ENCODE results near the gene PCK2. TPM values are rescaled to one million over a fixed set of nuclear protein-coding genes. Genes with fewer than 3 reads are reported as not detected.

The PCK2 gene
- total RNA-seq, 1 experiment from 2014 or later: 16.0 TPM

DNA sequence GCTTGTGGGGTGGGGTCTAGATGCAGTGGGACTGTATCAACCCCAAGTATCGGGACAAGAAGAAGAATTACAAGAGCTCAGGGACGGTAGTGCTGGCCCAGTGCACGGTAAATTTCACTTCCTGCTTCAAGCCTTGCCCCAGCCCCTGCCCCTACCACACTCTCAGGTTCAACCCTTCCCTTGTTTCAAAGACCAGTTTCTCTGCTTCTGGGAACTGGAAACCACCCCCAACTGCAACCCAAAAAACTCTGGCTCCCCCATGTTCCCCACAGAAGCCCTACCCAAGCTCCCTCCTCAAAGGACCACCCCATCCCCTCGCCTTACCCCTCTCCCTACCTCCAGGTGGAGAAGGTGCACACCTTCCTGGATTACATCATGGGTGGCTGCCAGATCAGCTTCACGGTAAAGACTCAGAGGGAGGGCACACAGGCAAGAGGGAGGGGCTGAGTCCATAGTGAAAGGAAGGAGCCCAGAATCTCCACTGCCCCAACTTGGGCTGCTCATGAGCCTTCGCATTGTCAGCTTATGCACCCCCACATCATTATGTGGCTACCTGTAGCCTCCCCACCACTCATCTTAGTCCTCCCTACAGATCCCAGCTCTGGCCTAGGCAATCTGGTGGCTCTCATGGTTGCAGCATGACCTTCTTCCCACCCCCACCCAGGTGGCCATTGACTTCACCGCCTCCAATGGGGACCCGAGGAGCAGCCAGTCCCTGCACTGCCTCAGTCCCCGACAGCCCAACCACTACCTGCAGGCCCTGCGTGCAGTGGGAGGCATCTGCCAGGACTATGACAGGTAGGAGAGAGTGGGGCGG is 18.4 kb upstream of the PCK2 start:
- DNase-seq (ENCODE audit: low spot score): no peak

DNA sequence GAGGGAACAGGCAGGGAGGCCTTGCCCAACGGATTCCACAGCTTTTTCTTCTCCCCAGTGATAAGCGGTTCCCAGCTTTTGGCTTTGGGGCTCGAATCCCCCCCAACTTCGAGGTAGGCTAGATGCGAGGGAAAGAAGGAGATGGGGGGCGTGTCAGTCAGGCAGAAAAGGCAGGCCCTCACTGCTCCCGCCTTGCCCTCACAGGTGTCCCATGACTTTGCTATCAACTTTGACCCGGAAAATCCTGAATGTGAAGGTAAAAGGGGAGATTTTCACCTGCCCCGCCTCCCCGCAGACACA is 17.9 kb upstream of the PCK2 start:
- DNase-seq (ENCODE audit: low spot score): no peak

DNA sequence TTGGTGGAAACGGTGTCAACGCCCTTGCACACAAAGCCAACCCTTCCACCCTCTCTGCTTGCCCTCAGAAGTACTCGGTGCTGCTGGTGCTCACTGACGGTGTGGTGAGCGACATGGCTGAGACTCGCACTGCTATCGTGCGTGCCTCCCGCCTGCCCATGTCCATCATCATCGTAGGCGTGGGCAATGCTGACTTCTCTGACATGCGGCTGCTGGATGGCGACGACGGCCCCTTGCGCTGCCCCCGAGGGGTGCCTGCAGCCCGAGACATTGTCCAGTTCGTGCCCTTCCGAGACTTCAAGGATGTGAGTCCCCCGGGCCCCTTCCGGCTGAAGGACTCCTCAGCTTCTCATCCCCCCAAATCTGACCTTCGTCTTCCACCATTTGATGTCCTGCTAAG is 17.0 kb upstream of the PCK2 start:
- no peak for DNase-seq (ENCODE audit: low spot score)

DNA sequence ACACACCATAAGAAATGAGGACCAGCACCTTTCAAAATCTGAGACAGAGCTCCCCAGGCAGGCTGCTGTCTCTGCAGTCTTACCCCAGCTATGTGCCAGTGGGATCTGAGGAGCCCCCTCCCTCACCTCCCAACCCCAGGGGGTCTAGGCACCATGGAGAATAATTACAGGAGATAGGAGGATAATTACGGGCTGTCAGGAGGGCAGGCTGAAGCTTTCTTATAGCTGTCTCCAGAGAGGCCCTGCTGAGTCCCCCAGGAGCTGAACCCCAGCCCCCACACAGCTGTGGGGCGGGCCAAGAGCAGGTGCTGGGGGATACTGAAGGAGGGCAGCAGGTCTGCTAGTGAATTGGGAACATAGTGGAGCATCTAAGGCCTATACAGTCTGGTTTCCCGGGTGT is 16.0 kb upstream of the PCK2 start:
- DNase-seq (ENCODE audit: low spot score): no peak

DNA sequence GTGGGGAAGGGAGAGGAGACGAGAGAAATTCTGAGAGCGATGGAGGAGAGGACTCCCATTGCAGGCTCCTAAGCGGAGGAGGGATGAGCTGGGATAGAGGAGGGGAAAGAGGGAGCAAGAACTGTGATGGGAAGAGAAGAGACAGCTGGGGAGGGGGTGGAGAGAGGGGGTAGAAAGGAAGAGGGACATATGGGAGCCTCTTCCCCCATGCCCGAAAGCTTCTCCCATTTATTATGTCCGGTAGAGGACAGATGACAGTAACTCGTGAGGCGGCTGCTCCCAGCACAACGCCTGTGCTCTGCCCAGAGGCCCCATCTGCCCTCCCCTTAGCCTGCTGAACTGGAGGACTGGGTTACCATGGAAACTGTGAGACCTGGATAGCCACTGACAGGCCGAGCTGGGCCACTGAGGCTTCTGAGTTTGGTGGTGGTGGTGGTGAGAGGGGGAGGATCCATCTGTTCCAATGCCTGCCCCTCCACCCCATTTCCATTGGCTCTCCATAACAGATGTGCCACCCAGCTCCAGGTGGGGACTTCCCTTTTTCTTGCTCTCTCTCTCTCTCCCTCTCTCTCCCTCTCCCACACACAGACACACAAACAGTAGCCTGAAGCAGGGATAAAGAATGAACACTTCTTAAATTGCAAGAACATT is 14.5 kb upstream of the PCK2 start:
- no peak for DNase-seq (ENCODE audit: low spot score)

DNA sequence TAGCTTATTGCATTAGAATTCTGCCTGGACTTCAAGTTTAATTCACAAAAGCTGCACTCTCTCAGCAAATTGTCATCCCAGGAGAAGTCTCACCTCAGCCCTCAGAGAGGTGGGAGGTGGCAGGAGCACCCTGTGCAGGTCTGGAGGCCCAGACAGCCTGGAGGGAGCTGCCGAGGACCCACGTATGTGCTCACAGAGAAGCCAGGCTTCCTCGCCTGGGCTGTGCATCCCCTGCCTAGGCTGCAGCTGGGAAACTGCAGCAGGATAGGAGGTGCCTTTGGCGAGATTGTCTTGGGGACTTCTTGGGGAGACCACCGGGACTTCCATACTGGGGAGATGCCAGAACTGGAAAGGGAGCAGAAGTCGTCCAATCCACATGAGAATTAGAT is 14.0 kb upstream of the PCK2 start:
- no peak for DNase-seq (ENCODE audit: low spot score)

DNA sequence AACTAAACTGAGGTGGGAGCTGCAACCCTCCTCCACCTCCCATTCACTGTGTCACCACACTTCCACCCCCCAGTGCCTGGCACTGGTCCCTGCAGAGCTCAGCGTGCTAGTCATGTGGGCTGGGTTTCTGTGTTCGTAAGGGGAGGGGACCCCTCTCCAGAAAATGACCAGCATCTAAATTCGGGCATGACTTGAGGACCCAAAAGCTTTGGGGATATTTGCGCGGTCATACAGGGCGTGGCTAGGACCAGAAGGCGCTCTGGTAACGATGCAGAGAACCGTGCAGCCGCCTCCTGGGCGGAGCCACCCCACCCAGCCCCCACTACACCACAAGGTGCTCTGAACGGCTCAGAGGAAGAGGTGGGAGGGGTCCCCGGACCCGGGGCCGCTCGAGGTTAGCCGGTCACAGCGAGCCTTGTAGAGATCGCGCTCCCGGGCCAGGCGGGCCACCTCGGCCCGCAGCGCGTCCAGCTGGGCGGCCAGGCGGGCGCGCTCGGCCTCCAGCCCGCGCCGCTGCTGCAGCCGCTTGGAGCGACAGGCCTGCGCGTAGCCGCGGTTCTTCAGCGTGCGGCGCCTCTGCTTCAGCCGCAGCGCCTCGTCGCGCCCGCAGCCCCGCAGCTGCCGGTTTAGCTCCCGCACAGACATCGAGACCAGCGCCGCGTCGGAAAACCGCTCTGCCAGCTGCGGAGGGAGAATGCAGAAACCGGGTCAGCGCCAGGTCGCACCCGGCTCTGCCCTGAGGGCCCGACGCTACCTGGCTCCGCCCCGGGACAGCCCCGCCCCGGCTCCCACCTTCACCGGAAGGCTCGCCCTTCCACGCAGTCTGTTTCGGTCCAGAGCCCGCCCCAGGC is 13.0 kb upstream of the PCK2 start:
- DNase-seq (ENCODE audit: low spot score): peak; percentile 59

DNA sequence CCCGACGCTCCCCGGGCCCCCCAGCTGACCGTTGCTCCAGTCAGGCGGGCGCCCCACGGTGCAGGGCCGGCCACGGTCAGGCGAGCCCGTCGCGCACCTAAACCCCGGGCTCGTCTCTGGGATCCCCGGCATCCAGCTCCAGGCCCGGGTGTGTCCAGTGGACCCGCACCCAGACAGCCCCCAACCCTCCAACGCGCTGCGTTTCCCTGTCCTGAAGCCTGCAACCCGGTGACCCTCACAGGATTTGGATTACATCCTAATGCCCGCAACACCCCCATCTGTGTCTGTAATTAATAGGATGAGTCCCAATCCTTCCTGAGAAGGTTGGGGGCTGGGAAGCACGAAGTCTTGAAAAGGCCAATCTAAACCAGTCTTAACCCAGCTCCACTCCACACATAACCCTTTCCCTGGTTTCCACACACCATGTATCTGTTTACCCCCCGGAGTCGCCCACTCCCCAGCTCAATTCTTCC is 12.3 kb upstream of the PCK2 start:
- DNase-seq (ENCODE audit: low spot score): no peak

DNA sequence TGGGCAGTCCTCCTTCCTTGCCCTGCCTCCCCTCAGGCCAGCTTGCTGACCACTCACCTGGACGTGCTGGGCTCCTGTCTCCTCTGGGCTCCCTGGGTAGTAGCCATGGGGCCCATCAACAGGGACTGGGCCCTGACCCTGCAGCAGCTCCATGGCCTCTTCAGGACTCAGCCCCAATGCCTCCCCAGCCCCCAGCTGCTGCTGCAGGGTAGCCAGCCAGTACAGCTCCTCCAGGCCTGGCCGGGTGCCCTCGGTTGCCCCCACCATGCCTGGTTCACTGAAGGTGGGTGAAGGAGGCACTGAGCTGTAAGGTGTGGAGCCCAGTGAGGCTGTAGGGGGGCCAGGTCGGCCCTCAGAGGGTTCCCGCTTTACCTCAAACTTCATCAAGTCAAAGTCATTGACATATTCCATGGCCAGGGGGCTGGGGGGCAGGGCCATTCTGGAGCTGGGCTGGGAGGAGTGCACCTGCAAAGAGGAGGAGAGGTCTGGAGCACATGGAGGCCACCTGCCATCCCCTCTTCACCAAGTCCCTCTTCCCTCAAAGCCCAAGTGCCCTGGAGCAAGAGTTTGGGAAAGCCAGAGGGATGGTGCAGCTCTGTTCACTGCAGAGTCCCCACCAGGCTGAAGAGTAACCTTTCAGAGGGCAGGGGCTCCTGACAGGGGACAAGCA is 11.6 kb upstream of the PCK2 start:
- DNase-seq (ENCODE audit: low spot score): no peak

DNA sequence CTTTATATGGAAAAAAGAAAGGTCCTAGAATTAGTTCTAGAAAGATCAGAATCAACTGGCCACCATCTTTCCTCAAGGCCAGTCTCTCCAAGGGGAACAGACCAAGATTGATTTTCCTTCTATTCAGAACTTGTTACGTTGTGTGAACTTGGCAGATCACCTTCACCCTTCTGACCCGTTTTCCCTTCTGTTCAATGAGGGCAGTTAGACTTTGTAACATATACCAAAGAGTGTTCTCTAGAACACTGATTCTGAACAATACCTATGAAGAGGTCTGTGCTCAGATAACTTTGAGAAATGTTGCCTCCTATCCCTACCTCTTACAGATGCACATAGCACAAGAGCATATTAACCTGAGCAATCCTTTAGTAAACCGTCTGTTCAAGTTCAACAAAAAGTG is 10.6 kb upstream of the PCK2 start:
- no peak for DNase-seq (ENCODE audit: low spot score)

DNA sequence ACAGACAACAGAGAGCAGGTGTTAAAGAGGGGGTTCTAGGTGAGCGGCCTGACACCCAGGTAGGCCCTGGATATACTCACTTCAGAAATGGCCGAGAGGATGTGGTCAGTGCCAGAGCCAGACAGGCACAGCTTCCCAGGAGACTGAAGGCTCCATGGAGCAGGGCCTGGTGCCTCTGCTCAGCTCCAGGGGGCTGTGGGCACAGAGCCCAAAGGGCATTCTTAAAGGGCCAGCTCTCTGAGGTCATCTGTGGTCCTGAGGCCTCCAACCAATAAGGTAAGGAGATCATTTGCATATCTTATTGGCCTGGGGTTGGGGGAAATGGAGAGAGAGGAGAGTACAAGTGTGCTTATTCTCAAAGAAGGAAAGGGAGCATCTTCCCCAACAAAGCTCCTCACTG is 9.7 kb upstream of the PCK2 start:
- no peak for DNase-seq (ENCODE audit: low spot score)

DNA sequence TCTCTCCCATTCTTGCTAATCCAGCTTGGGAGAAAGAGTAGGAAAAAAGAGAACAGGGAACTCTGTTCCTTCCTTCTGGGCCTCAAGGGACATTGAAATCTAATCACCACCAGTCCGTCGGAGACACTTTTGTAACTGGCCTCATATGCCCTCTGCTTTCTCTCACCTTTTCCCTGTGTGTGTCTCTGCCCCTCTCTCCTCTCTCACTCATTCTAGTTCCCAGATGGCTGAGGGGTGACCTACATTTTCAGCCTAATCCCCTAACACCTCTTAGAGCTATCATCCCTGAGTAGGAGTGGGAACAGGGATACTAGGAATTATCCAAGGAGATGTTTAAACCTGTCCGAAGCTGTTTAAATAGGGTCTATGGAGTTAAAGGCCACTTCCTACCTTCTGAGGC is 8.9 kb upstream of the PCK2 start:
- no peak for DNase-seq (ENCODE audit: low spot score)

DNA sequence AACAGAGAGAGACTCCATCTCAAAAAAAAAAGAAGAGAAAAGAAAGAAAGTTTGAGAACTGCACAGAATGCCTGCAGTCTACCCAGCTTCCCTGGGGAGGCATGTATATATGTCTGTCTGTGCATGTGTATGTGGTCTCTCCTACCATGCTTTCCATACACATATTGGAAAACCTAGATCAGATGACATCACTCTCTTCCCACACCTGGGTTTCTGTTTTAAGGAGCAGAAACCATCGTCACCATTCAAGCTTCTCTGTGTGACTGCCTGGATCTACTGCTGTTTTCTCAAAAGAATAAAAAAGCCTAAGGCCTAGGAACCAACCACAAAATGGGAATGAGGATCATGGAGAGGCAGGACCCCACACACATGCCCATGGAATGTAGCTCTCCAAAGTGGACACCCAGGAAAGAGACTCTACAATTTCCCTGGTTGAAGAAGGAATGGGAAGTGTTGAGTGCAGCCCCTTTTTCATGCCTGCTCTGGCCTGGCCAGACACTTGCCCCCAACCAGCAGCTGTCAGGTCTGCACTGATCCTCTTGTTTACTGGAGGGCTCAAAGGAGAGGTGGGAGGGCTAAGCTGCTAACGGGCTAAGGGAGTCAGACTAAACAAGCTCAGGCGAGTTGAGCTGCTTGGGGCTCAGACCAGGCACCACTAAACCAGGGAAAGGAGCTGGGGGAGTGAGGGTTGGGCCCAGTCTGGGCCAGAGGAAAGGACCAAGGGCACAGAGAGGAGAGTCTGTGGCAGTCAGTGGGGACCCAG is 7.7 kb upstream of the PCK2 start:
- DNase-seq (ENCODE audit: low spot score): no peak

DNA sequence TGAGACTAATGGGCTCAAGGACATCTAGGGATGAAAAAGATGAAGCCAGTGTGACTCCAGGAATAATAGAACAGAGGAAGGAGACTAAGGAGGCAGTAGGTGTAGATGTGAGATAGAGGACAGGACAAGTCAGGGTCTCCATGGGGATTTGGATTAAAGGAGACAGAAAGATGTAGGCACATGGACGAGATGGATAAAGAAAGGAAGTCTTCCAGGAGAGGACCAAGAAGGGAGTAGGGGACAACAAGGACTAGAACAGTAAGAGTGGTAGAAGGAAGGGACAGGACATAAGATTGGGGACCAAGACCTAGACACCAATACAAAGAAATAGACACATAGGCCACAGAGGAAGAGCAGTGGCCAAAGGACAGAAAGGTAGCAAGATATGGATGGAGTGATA is 7.1 kb upstream of the PCK2 start:
- DNase-seq (ENCODE audit: low spot score): no peak

DNA sequence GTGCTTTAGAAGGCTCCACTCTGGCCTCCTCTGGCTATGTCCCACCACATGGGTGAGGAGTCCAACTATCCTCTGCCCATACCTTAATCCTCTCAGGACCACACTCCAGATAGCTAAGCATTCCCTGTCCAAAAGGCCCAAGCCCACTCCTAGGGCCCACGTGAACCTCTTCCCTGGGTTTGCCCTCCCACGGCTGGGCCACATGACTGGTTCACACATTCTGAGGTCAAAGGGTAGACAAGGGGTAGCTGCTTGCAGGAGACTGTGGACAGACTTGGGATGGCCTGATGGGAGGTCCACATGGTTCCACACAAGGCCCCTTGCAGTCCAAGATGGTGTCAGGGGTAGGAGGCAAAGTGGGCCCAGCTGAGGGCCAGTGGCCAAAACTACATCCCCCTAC is 6.0 kb upstream of the PCK2 start:
- DNase-seq (ENCODE audit: low spot score): no peak

DNA sequence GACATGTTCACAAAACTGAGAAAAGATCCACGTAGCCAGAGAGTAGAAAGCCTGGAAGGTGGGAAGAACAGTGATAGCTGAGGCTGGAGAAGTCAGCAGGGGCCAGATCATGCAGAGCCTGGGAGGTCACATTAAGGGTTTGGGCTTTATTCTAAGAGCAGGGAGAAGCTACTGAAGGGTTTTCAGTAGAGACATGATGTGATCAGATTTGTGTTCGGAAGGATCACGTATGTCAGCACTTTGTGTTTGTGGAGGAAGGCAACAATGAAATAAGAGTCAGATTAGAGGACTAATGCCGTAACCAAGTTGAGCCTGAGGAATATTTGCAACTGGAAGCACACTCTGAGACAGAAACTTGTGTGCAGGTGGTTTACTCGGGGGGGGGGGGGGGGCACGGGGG is 4.2 kb upstream of the PCK2 start:
- no peak for DNase-seq (ENCODE audit: low spot score)

DNA sequence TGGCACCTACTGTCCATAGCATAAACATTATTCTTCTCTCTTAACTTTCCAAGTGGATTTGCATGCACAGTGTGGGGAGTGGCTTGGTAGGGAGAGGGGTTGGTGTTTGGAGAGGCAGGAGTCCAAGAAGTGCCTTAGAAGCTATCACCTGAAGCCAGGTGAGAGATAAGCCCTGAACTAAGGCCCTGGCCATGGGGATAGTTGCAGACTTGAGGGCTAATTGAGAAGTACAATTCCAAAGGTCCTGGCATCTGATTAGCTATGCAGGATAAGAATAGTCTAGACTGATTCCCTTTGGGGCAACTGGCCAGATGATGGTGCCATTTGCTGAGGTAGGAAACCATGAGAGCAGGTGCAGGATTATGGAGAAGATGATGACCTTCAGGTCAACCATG is 2.0 kb upstream of the PCK2 start:
- no peak for DNase-seq (ENCODE audit: low spot score)

DNA sequence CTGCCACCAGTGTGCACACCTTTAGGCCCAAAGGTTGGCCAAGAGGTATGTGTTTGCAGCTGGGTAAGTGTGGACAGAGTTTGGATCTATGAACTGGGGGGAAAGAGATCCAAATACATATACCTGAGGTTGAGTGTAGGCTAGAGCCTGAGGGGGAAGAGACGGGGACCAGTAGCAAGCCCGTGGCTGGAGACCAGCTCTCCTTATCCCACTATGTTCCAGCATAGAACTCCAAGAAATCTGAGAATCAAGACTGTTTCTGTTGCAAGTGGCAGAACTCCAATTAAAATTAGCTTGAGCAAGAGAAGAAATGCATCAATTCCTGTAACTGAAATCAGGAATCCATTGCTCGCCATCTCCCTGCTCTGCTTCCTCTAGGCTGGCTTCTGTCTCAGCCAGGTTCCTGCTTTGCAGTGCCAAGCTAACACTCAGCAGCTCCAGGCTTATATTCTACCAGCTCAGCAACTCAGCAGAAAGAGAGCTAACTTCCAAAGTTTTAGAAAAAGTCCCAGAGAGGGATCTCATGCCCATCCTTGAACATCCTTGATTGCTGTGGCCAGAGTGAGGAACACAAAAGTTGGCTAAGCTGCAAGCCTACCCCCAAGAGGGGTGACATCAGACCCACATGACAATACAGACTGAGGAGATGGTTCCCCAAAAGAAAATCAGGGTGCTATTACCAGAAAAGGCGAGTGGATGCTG is 1.5 kb upstream of the PCK2 start:
- DNase-seq (ENCODE audit: low spot score): no peak

DNA sequence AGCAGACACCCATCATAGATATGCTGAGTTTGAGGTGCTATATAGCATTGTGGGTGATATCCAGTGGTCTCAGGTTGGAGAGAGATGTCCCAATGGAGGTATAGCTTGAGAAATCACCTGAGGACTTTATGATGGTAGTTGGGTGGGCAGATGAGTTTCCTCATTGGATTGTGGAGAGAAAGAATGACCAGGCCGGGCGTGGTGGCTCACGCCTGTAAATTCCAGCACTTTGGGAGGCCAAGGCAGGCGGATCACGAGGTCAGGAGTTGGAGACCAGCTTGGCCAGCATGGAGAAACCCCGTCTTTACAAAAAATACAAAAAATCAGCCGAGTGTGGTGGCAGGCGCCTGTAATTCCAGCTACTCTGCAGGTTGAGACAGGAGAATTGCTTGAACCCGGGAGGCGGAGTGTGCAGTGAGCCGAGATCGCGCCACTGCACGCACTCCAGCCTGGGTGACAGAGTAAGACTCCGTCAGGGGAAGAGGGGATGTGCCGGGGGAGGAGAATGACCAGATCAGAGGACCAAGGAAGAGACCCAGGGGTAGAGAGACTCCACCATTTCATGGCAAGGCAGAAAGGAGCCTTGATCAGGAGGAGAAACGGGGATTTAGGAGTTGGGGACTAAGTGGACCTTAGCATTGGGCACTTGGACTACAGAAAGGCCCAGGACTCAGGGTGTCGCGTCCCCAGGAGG is 757 bp upstream of the PCK2 start:
- DNase-seq (ENCODE audit: low spot score): no peak

DNA sequence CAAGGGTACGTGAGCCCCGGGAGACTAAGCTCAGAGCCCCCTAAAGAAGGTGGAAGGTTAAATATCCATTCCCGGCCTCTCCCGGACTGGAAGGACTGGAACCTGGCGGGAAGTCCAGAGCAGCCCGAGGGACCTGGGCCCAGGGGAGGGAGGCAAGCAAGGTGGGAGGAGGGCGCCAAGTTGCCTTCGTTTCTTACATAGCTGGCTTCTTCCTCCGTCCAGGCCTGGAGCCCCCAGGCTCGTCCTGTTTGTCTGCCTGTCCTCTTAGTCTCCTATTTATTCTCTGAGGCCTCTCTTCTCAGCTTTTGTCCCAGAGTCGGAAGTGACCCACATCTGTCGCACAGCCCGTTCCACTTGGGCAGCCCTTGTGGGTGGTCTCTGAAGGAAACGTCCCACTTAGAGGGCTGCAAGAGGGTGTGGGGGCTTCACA is 745 bp downstream of the PCK2 start:
- DNase-seq (ENCODE audit: low spot score): no peak
